ENCODE data around the gene RNU1-2.
"Not testable (repeated sequence)": the region's sequence is repeated elsewhere in the genome, so short reads cannot be mapped to it uniquely, and the experiment has no call there.

The RNU1-2 gene

GRCh38 chr1:16888860-16889816, 6.6 kb upstream of the RNU1-2 start:
- peak; percentile 80 for DNase-seq (ENCODE audit: low spot score)

- not testable (repeated sequence) for DNase-seq (ENCODE audit: low spot score)
Measured at GRCh38 chr1:16890539-16891021, 5.2 kb upstream of the RNU1-2 start.

GRCh38 chr1:16891057-16891456, 4.7 kb upstream of the RNU1-2 start:
- DNase-seq (ENCODE audit: low spot score), result not testable (repeated sequence)

DNA sequence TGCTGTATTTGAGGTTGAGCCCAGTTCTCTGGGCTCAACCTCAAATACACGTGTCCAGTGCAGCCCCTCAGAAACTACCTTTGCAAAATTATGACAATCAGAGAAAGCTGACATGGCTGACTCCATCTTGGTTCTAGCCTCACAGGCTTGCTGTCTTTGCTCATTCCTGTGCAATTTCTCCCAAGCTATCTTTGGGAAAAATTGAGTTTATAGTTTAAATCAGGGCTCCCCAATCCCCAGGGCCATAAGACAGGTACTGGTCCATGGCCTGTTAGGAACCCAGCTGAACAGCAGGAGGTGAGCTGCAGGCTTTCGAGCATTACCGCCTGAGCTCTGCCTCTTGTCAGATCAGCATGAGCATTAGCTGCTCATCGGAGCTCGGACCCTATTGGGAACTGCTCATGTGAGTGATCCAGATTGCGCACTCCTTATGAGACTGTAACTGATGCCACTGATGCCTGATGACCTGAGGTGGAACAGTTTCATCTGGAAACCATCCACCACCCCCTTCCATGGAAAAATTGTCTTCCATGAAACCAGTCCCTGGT, 2.7 kb upstream of the RNU1-2 start:
- not testable (repeated sequence) for DNase-seq (ENCODE audit: low spot score)

- DNase-seq (ENCODE audit: low spot score), result not testable (repeated sequence)
Measured at GRCh38 chr1:16893796-16894195, 2.0 kb upstream of the RNU1-2 start.

GRCh38 chr1:16894338-16894737, 1.4 kb upstream of the RNU1-2 start:
- DNase-seq (ENCODE audit: low spot score), result not testable (repeated sequence)

- DNase-seq (ENCODE audit: low spot score), result not testable (repeated sequence)
Measured at GRCh38 chr1:16895233-16895597, 565 bp upstream of the RNU1-2 start.

GRCh38 chr1:16896316-16897055, 706 bp downstream of the RNU1-2 start:
- DNase-seq (ENCODE audit: low spot score), result peak; percentile 83

DNA sequence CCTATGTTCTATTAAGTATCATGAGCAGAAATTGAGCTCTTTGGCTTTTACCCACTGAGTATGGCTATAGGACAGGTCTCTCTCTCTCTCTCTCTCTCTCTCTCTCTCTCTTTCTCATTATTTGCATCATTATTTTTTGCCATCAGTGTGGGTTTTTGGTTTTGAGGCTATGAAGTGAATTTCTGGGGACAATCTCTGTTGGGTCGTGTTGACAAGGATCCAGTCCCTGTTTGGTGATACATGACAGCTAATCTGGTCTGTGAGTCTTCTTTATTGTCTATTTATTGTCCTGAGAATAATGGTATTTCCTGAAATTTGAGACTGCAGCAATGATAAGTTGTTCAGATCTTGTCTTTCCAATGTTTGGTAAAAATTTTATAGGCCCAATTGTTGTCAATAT, 1.9 kb downstream of the RNU1-2 start:
- not testable (repeated sequence) for DNase-seq (ENCODE audit: low spot score)

GRCh38 chr1:16898298-16898697, 2.5 kb downstream of the RNU1-2 start:
- not testable (repeated sequence) for DNase-seq (ENCODE audit: low spot score)

DNA sequence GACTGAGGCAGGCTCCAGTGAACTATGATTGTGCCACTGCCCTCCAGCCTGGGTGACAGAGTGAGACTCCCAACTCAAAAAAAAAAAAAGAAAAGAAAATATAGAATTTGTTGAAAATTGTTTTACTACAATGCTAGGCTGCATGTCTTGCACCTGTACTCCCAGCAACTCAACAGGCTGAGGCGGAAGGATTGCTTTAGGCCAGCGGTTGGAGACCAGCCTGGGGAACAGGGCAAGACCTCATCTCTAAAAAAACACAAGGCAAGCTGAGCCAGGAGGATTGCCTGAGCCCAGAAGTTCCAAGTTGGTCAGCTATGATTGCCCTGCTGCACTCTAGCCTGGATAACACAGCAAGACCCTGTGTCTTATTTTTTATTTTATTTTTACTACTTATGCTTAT, 3.2 kb downstream of the RNU1-2 start:
- DNase-seq (ENCODE audit: low spot score), result not testable (repeated sequence)

- DNase-seq (ENCODE audit: low spot score), result no peak
Measured at GRCh38 chr1:16900751-16901150, 5.0 kb downstream of the RNU1-2 start.

DNA sequence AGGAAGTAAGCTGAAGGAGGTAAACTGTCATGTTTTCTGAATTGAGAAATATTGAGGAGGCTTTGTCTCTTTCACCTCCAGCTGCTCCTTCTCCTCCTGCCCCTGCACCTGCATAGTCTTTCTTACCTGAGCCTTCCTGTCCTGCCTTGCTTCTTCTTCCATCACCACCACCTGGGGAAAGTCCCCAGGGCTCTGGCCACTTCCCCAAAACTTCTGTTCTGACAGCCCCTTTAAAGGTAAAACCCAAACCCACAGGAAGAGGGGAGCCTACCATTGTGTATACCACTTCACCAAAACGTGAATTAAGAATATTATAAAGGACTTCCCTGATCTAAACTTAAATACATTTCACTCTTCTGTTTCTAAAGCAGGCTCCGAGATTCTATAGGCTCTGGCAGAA, 5.6 kb downstream of the RNU1-2 start:
- not testable (repeated sequence) for DNase-seq (ENCODE audit: low spot score)

DNA sequence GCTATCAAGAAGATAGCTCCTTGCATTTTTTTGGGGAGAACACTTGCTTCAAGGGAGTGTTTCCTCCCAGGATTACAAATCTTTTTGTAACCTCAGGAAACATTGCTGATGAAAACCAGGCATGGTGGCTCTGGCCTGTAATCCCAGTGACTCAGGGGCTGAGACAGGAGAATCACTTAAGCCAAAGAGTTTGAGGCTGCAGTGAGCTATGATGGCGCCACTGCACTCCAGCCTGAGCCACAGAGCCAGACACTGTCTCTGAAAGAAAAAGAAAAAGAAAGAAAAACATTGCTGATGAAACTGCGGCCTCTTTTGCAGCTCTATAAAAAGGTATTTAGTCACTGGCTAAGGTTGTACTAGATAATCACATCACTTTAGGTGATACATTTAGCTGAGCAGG, 7.3 kb downstream of the RNU1-2 start:
- DNase-seq (ENCODE audit: low spot score), result no peak

- no peak for DNase-seq (ENCODE audit: low spot score)
Measured at GRCh38 chr1:16903458-16903796, 7.6 kb downstream of the RNU1-2 start.

- peak; percentile 100 for DNase-seq (ENCODE audit: low spot score)
Measured at GRCh38 chr1:16904560-16905109, 8.9 kb downstream of the RNU1-2 start.

DNA sequence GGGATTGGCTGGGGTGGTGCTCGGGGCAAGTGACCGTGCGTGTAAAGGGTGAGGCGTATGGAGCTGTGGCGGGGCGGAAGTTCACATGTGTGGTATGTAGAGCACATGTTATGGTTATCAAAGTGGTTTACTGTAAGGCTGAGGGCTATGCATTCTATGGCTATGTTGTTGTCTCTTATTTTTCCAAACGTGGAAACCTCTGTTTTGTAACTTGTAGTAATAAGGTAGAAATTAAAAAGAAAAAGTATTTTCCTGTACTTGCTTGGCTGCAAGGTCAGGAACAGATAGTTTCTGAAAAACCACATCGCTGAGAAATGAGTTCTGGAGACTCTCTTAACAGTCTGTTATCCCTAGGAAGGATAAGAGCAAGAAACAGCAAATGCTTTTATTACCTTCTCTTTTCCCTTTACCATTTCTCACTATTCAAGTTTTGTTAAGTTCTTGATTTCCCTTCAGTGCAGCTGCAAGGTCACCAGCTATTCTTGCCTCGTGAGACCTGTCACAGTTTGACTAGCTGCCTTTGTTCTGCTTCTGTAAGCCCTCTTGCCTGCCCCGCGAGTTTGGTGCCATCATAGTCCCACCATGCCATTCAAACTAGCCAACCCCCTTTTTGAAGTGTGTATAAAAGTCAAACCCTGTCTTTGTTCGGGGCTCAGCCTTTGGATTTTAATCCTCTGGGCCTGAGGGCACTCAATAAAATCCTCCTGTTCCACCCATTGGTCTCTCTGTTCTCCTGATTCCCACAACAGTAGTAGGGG, 9.5 kb downstream of the RNU1-2 start:
- DNase-seq (ENCODE audit: low spot score), result peak; percentile 93

GRCh38 chr1:16905868-16906702, 10.3 kb downstream of the RNU1-2 start:
- no peak for DNase-seq (ENCODE audit: low spot score)

DNA sequence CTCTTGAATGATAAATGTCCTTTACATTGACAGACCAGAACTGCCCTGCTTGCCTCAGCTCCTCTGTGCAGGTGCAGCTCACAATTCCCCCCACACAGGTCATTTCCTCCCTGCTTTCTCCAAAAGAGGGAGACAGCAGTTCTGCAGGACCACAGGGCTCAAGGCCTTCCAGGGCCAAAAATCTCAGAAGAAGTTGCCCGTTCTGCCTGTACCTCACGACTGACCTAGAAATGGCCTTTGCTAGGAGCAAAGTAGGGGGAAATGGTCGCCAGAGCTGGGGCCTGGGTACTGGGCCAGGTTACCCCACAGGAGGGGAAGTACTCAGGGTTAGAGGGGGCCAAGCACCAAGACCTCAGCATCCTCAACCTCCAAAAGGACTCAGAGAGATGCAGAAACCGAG, 11.1 kb downstream of the RNU1-2 start:
- no peak for DNase-seq (ENCODE audit: low spot score)

GRCh38 chr1:16907870-16908758, 12.3 kb downstream of the RNU1-2 start:
- DNase-seq (ENCODE audit: low spot score), result no peak
